HG03135 (cell line): ENCODE data around the gene KIF26B.

Experiments used
- ATAC-seq: cut with Tn5 transposase; IDR thresholded peaks from one replicate; pipeline ENCODE4 v1.9.1; 2021; ENCODE audit warnings: mild to moderate bottlenecking, moderate library complexity; ENCODE audit not compliant: unreplicated experiment

KIF26B gene

GRCh38 chr1:245168906-245169305 is 14.1 kb downstream of the KIF26B start:
- ATAC-seq: no peak

- ATAC-seq: no peak
These were observed 14.6 kb downstream of the KIF26B start for GRCh38 chr1:245169376-245169775.

- no peak for ATAC-seq
These were observed 17.2 kb downstream of the KIF26B start for GRCh38 chr1:245172026-245172425.

GRCh38 chr1:245172829-245173228 is 18.0 kb downstream of the KIF26B start:
- ATAC-seq: no peak

GRCh38 chr1:245173446-245174211 is 18.8 kb downstream of the KIF26B start:
- ATAC-seq: no peak

- ATAC-seq: no peak
These were observed 22.5 kb downstream of the KIF26B start for GRCh38 chr1:245177071-245177900.

- no peak for ATAC-seq
These were observed 24.9 kb downstream of the KIF26B start for GRCh38 chr1:245179706-245180105.

GRCh38 chr1:245180496-245181157 is 25.8 kb downstream of the KIF26B start:
- ATAC-seq: no peak

GRCh38 chr1:245181158-245181517 is 26.4 kb downstream of the KIF26B start:
- ATAC-seq: no peak

- no peak for ATAC-seq
These were observed 27.2 kb downstream of the KIF26B start for GRCh38 chr1:245182028-245182427.

- ATAC-seq: no peak
These were observed 28.6 kb downstream of the KIF26B start for GRCh38 chr1:245183429-245183828.

GRCh38 chr1:245184779-245185178 is 30.0 kb downstream of the KIF26B start:
- no peak for ATAC-seq

- ATAC-seq: no peak
These were observed 33.6 kb downstream of the KIF26B start for GRCh38 chr1:245188403-245188802.

- ATAC-seq: no peak
These were observed 40.6 kb downstream of the KIF26B start for GRCh38 chr1:245195398-245195797.

- no peak for ATAC-seq
These were observed 42.3 kb downstream of the KIF26B start for GRCh38 chr1:245197121-245197520.

GRCh38 chr1:245197911-245198379 is 43.2 kb downstream of the KIF26B start:
- ATAC-seq: no peak

GRCh38 chr1:245198748-245199516 is 44.1 kb downstream of the KIF26B start:
- ATAC-seq: no peak

GRCh38 chr1:245200146-245200545 is 45.4 kb downstream of the KIF26B start:
- ATAC-seq: no peak

- ATAC-seq: no peak
These were observed 46.4 kb downstream of the KIF26B start for GRCh38 chr1:245201201-245201600.

- no peak for ATAC-seq
These were observed 47.0 kb downstream of the KIF26B start for GRCh38 chr1:245201827-245202226.

GRCh38 chr1:245205396-245205795 is 50.6 kb downstream of the KIF26B start:
- no peak for ATAC-seq
